Fibroblast of pulmonary artery (primary cell): ENCODE results near the gene TUSC2.

ENCODE experiments used
- DNase-seq: peaks from one replicate; pipeline ENCODE4 v3.0.0-alpha.2; 2010; ENCODE audit warnings: low read depth
- H3K4me3 ChIP-seq: replicated peaks from 2 replicates; pipeline ENCODE4 v1.5.1; 2011; ENCODE audit warnings: low read depth, mild to moderate bottlenecking, control low read depth, low read length, moderate library complexity
- TF ChIP-seq, protein P1 (sequence below): IDR thresholded peaks from 2 replicates; pipeline ENCODE4 v1.5.1; 2011; ENCODE audit warnings: mild to moderate bottlenecking, control low read depth, low read length, inconsistent platforms; ENCODE audit errors: missing control alignments

Gene TUSC2

GRCh38 chr3:50359760-50360110 lies 31.7 kb upstream of the TUSC2 start:
- TF ChIP-seq, protein P1, sequence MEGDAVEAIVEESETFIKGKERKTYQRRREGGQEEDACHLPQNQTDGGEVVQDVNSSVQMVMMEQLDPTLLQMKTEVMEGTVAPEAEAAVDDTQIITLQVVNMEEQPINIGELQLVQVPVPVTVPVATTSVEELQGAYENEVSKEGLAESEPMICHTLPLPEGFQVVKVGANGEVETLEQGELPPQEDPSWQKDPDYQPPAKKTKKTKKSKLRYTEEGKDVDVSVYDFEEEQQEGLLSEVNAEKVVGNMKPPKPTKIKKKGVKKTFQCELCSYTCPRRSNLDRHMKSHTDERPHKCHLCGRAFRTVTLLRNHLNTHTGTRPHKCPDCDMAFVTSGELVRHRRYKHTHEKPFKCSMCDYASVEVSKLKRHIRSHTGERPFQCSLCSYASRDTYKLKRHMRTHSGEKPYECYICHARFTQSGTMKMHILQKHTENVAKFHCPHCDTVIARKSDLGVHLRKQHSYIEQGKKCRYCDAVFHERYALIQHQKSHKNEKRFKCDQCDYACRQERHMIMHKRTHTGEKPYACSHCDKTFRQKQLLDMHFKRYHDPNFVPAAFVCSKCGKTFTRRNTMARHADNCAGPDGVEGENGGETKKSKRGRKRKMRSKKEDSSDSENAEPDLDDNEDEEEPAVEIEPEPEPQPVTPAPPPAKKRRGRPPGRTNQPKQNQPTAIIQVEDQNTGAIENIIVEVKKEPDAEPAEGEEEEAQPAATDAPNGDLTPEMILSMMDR = no peak
- peak overlapping the region; percentile 88 for H3K4me3 ChIP-seq
- no peak for DNase-seq

- peak within 1 kb of the TSS; percentile 88 for H3K4me3 ChIP-seq
- peak; percentile 99 for DNase-seq
- TF ChIP-seq, protein P1 = no peak
These were observed 31.1 kb upstream of the TUSC2 start, which contains the start of gene TMEM115 for GRCh38 chr3:50358911-50359759. Gene TMEM115 (minus strand): TSS chr3:50359521. CDS start chr3:50359063, 458 bp downstream.

- TF ChIP-seq, protein P1 = no peak
- no peak for DNase-seq
- peak overlapping the region; percentile 88 for H3K4me3 ChIP-seq
These were observed 30.4 kb upstream of the TUSC2 start for GRCh38 chr3:50358355-50358910.

- no peak for DNase-seq
These were observed 29.5 kb upstream of the TUSC2 start for GRCh38 chr3:50357481-50357880.

GRCh38 chr3:50356553-50356952 lies 28.5 kb upstream of the TUSC2 start:
- H3K4me3 ChIP-seq = peak overlapping the region; percentile 88
- TF ChIP-seq, protein P1 = no peak

More at GRCh38 chr3:50357481-50357880, 29.5 kb upstream of the TUSC2 start:
- peak overlapping the region; percentile 88 for H3K4me3 ChIP-seq
- TF ChIP-seq, protein P1 = no peak

DNA sequence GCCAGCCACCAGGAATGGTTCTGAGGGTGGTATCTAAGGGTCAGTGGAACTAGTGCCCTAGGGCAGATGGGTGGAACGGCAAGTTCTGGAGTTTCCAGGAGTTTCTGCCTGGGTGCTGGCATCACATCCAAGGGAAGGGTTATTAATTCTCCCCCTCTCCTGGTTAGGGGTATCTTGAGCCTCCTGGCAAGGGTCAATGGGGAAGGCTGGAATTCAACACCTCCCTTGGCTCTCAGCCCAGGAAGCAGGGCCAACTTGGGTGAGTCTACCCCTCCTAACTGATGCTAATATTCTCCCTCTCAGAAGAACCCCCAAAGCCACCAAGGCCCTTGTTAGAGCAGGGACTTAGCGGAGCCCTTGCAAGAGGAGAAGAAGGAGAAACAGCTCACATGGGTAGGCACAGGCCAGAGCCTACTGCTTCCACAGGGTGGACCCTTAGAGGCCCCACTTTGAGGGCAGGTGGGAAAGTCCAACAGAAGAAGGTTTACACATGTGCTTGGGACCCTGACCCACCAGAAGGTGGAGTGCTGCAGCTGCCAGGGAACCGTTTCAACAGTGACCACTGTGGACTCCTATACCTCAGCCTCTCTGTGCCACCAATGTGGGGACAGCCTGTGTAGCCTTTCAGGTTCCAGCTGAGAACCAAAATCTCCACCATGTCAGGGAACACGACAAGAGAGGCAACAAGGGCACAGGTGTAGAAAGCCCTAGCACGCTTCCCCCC lies 28.0 kb upstream of the TUSC2 start:
- peak overlapping the region; percentile 88 for H3K4me3 ChIP-seq
- TF ChIP-seq, protein P1 = no peak
- DNase-seq = no peak

More at GRCh38 chr3:50356553-50356952, 28.5 kb upstream of the TUSC2 start:
- DNase-seq = no peak
